ENCODE measurements around the gene HPN.

Gene HPN

GRCh38 chr19:35060160-35060855, 18.8 kb downstream of the HPN start:
- Histone ChIP-seq H3K79me2 (ENCODE audit: control insufficient read depth, low read length) (no peaks in the 10 kb centered on the region), H3K4me1 (ENCODE audit: control insufficient read depth, low read length) (no peaks in the 10 kb centered on the region), H3K9me2 (replicated peaks; ENCODE audit: control insufficient read depth, low read length) (no peaks in the 10 kb centered on the region), H4K20me1 (ENCODE audit: control insufficient read depth, insufficient read depth, low read depth, low read length) (no peaks in the 10 kb centered on the region), H3K4me3 (ENCODE audit: low read length) (no peak overlapping the region), H3K36me3 (ENCODE audit: control insufficient read depth, low read length) (no peaks in the 10 kb centered on the region), H3K27me3 (ENCODE audit: control insufficient read depth, low read length) (peaks cover 18% of the 10 kb centered on the region), H3K4me2 (ENCODE audit: low read length) (no peak overlapping the region), H3K9me3 (ENCODE audit: control insufficient read depth, insufficient read depth, low read length) (no peaks in the 10 kb centered on the region), H3K27ac (ENCODE audit: low read depth, low read length) (no peak overlapping the region), H3F3A (ENCODE audit: control insufficient read depth, insufficient read depth) (no peaks in the 10 kb centered on the region)
- TF ChIP-seq CTCF (IDR thresholded peaks at IDR 0.05; ENCODE audit: low read depth, low read length, poor library complexity, severe bottlenecking): no peak
- no peak for TF ChIP-seq EZH2phosphoT487 (IDR thresholded peaks at IDR 0.05; ENCODE audit: borderline replicate concordance, low read length)

DNA sequence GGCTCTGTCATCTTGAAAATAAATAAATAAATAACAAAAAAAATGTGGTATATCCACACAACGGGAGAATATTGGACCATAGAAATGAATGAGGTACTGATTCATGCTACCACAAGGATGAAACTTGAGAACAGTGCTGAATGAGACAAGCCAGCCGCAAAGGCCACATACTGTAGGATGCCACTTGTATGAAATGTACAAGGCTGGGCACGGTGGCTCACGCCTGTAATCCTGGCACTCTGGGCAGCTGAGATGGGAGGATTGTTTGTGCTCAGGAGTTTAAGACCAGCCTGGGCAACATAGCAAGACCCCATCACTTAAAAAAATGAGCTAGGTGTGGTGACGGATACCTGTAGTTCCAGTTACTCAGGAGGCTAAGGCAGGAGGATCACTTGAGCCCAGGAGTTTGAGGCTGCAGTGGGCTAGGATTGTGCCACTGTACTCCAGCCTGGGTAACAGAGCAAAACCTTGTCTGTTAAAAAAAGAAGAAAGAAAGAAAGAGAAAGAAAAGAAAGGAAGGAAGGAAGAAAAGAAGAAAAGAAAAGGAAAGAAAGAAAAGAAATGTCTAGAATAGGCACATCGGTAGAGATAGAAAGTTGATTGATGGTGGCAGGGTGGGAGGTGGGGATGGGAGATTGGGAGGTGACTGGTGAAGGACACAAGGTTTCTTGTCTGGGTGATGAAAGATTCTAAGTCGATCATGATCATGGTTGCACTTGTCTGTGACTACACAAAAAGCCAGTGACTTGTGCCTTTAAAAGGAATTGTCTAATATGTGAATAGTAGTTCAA, 20.3 kb downstream of the HPN start:
- H3K9me2 ChIP-seq (replicated peaks; ENCODE audit: control insufficient read depth, low read length): no peaks in the 10 kb centered on the region
- H3K27me3 ChIP-seq (ENCODE audit: control insufficient read depth, low read length): peaks cover 5% of the 10 kb centered on the region
- H3K4me2 ChIP-seq (ENCODE audit: low read length): no peak overlapping the region
- H3K27ac ChIP-seq (ENCODE audit: low read depth, low read length): no peak overlapping the region
- H3K79me2 ChIP-seq (ENCODE audit: control insufficient read depth, low read length): no peaks in the 10 kb centered on the region
- no peaks in the 10 kb centered on the region for H3K36me3 ChIP-seq (ENCODE audit: control insufficient read depth, low read length)
- H4K20me1 ChIP-seq (ENCODE audit: control insufficient read depth, insufficient read depth, low read depth, low read length): no peaks in the 10 kb centered on the region
- no peak overlapping the region for H3K4me3 ChIP-seq (ENCODE audit: low read length)
- H3F3A ChIP-seq (ENCODE audit: control insufficient read depth, insufficient read depth): no peaks in the 10 kb centered on the region
- no peaks in the 10 kb centered on the region for H3K9me3 ChIP-seq (ENCODE audit: control insufficient read depth, insufficient read depth, low read length)
- H3K4me1 ChIP-seq (ENCODE audit: control insufficient read depth, low read length): peaks cover 5% of the 10 kb centered on the region
- TF ChIP-seq CTCF (IDR thresholded peaks at IDR 0.05; ENCODE audit: low read depth, low read length, poor library complexity, severe bottlenecking) (no peak), EZH2phosphoT487 (IDR thresholded peaks at IDR 0.05; ENCODE audit: borderline replicate concordance, low read length) (no peak)

GRCh38 chr19:35062942-35063341, 21.4 kb downstream of the HPN start:
- Histone ChIP-seq H3F3A (ENCODE audit: control insufficient read depth, insufficient read depth) (no peaks in the 10 kb centered on the region), H3K36me3 (ENCODE audit: control insufficient read depth, low read length) (no peaks in the 10 kb centered on the region), H3K27ac (ENCODE audit: low read depth, low read length) (no peak overlapping the region), H3K9me3 (ENCODE audit: control insufficient read depth, insufficient read depth, low read length) (no peaks in the 10 kb centered on the region), H3K4me3 (ENCODE audit: low read length) (no peak overlapping the region), H3K9me2 (replicated peaks; ENCODE audit: control insufficient read depth, low read length) (no peaks in the 10 kb centered on the region), H3K27me3 (ENCODE audit: control insufficient read depth, low read length) (peaks cover 5% of the 10 kb centered on the region; the same call in 1 of the 2 replicates), H3K4me1 (ENCODE audit: control insufficient read depth, low read length) (peaks cover 14% of the 10 kb centered on the region), H4K20me1 (ENCODE audit: control insufficient read depth, insufficient read depth, low read depth, low read length) (no peaks in the 10 kb centered on the region), H3K4me2 (ENCODE audit: low read length) (no peak overlapping the region), H3K79me2 (ENCODE audit: control insufficient read depth, low read length) (no peaks in the 10 kb centered on the region)
- no peak for TF ChIP-seq CTCF (IDR thresholded peaks at IDR 0.05; ENCODE audit: low read depth, low read length, poor library complexity, severe bottlenecking)
- TF ChIP-seq EZH2phosphoT487 (IDR thresholded peaks at IDR 0.05; ENCODE audit: borderline replicate concordance, low read length): no peak

Data from DOHH2 (cell line).